SK-N-SH treated with all-trans-retinoic acid at 6 μM for 48 hours (cell line): ENCODE measurements around the gene CLEC16A.

ENCODE experiments used
- ARNTL ChIP-seq: fragments of 450-650 bp; formaldehyde crosslinking; IDR thresholded peaks from 2 replicates; pipeline ENCODE4 v1.5.0; 2020; ENCODE audit warnings: low read depth, mild to moderate bottlenecking, moderate library complexity, borderline replicate concordance
- BACH2 ChIP-seq: fragments of 250-450 bp; sonication (Bioruptor Pico); IDR thresholded peaks from 2 replicates; pipeline ENCODE4 v1.9.0; 2021; ENCODE audit warnings: mild to moderate bottlenecking, borderline replicate concordance
- CSDC2 ChIP-seq: fragments of 250-450 bp; sonication (Bioruptor Pico); IDR thresholded peaks from 2 replicates; pipeline ENCODE4 v1.5.0; 2020; ENCODE audit warnings: mild to moderate bottlenecking, moderate library complexity
- ISL1 ChIP-seq: fragments of 250-450 bp; sonication (Bioruptor Pico); IDR thresholded peaks from 2 replicates; pipeline ENCODE4 v2.1.2; 2022; ENCODE audit warnings: mild to moderate bottlenecking, moderate library complexity
- RARB ChIP-seq: fragments of 250-450 bp; sonication (Bioruptor Pico); IDR thresholded peaks from 2 replicates; pipeline ENCODE4 v1.8.0; 2021; ENCODE audit warnings: mild to moderate bottlenecking, moderate library complexity
- SNAI2 ChIP-seq: fragments of 250-450 bp; sonication (Bioruptor Pico); IDR thresholded peaks from 2 replicates; pipeline ENCODE4 v1.5.0; 2020; ENCODE audit warnings: mild to moderate bottlenecking, moderate library complexity
- TCF4 ChIP-seq: fragments of 250-450 bp; sonication (Bioruptor Pico); IDR thresholded peaks from 2 replicates; pipeline ENCODE4 v1.8.0; 2021; ENCODE audit warnings: mild to moderate bottlenecking, moderate library complexity, borderline replicate concordance
- ZFP3 ChIP-seq: fragments of 250-450 bp; sonication (Bioruptor Pico); IDR thresholded peaks from 2 replicates; pipeline ENCODE4 v1.5.0; 2020; ENCODE audit warnings: mild to moderate bottlenecking, moderate library complexity
- ZNF8 ChIP-seq: fragments of 450-650 bp; formaldehyde crosslinking; IDR thresholded peaks from 2 replicates; pipeline ENCODE4 v1.5.0; 2020; ENCODE audit warnings: mild to moderate bottlenecking, moderate library complexity
- TF ChIP-seq, protein P1 (sequence below): fragments of 250-450 bp; sonication (Bioruptor Pico); IDR thresholded peaks from 2 replicates; pipeline ENCODE4 v1.5.1; 2021; ENCODE audit warnings: mild to moderate bottlenecking, moderate library complexity
- TF ChIP-seq, protein P2 (sequence below): fragments of 250-450 bp; sonication (Bioruptor Pico); IDR thresholded peaks from 2 replicates; pipeline ENCODE4 v1.5.0; 2020; ENCODE audit warnings: mild to moderate bottlenecking, moderate library complexity
- TF ChIP-seq, protein P3 (sequence below): fragments of 250-450 bp; sonication (Bioruptor Pico); IDR thresholded peaks from 2 replicates; pipeline ENCODE4 v1.5.1; 2020; ENCODE audit warnings: low read depth, mild to moderate bottlenecking, moderate library complexity
- TF ChIP-seq, protein P4 (sequence below): fragments of 250-450 bp; sonication (Bioruptor Pico); IDR thresholded peaks from 2 replicates; pipeline ENCODE4 v1.8.0; 2020; ENCODE audit warnings: mild to moderate bottlenecking, moderate library complexity, borderline replicate concordance

DNA sequence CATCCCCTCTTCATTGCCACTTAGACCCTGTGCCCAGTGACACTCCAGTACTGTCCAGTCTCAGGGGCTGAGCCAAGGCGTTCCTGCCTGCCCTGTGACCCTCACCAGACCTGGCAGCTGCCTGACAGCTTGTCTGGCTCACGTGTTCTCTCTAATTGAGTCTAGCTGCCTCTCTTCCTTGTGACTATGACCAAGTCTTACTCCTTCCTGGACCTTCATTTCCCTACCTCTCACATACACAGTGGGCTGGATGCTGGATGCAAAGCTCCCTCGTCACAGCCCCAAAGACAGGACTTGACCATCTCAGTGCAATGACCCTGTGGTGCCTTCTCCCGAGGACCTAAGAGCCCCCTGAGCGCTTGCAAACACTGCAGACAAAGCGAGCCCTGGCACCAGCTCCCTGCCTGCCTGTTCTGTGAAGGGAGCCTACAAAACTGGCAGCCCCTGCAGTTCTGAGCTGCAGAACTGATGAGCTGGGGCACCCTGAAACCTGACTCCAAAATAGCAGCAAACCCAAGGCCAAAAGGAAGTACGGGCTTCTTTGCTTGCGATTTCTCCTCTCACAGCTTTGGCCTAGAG, 3.8 kb upstream of the CLEC16A start:
- TF ChIP-seq TCF4 (CRISPR knock-in tag) (no peak), ZNF8 (CRISPR knock-in tag) (no peak), ISL1 (CRISPR knock-in tag) (no peak), RARB (no peak), SNAI2 (no peak), ZFP3 (CRISPR knock-in tag) (no peak), ARNTL (CRISPR knock-in tag) (no peak), BACH2 (CRISPR knock-in tag) (no peak), CSDC2 (CRISPR knock-in tag) (no peak)
- TF ChIP-seq, protein P1, sequence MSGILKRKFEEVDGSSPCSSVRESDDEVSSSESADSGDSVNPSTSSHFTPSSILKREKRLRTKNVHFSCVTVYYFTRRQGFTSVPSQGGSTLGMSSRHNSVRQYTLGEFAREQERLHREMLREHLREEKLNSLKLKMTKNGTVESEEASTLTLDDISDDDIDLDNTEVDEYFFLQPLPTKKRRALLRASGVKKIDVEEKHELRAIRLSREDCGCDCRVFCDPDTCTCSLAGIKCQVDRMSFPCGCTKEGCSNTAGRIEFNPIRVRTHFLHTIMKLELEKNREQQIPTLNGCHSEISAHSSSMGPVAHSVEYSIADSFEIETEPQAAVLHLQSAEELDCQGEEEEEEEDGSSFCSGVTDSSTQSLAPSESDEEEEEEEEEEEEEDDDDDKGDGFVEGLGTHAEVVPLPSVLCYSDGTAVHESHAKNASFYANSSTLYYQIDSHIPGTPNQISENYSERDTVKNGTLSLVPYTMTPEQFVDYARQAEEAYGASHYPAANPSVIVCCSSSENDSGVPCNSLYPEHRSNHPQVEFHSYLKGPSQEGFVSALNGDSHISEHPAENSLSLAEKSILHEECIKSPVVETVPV = no peak
- TF ChIP-seq, protein P2, sequence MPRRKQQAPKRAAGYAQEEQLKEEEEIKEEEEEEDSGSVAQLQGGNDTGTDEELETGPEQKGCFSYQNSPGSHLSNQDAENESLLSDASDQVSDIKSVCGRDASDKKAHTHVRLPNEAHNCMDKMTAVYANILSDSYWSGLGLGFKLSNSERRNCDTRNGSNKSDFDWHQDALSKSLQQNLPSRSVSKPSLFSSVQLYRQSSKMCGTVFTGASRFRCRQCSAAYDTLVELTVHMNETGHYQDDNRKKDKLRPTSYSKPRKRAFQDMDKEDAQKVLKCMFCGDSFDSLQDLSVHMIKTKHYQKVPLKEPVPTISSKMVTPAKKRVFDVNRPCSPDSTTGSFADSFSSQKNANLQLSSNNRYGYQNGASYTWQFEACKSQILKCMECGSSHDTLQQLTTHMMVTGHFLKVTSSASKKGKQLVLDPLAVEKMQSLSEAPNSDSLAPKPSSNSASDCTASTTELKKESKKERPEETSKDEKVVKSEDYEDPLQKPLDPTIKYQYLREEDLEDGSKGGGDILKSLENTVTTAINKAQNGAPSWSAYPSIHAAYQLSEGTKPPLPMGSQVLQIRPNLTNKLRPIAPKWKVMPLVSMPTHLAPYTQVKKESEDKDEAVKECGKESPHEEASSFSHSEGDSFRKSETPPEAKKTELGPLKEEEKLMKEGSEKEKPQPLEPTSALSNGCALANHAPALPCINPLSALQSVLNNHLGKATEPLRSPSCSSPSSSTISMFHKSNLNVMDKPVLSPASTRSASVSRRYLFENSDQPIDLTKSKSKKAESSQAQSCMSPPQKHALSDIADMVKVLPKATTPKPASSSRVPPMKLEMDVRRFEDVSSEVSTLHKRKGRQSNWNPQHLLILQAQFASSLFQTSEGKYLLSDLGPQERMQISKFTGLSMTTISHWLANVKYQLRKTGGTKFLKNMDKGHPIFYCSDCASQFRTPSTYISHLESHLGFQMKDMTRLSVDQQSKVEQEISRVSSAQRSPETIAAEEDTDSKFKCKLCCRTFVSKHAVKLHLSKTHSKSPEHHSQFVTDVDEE = no peak
- TF ChIP-seq, protein P3, sequence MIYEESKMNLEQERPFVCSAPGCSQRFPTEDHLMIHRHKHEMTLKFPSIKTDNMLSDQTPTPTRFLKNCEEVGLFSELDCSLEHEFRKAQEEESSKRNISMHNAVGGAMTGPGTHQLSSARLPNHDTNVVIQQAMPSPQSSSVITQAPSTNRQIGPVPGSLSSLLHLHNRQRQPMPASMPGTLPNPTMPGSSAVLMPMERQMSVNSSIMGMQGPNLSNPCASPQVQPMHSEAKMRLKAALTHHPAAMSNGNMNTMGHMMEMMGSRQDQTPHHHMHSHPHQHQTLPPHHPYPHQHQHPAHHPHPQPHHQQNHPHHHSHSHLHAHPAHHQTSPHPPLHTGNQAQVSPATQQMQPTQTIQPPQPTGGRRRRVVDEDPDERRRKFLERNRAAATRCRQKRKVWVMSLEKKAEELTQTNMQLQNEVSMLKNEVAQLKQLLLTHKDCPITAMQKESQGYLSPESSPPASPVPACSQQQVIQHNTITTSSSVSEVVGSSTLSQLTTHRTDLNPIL (CRISPR knock-in tag) = no peak
- TF ChIP-seq, protein P4, sequence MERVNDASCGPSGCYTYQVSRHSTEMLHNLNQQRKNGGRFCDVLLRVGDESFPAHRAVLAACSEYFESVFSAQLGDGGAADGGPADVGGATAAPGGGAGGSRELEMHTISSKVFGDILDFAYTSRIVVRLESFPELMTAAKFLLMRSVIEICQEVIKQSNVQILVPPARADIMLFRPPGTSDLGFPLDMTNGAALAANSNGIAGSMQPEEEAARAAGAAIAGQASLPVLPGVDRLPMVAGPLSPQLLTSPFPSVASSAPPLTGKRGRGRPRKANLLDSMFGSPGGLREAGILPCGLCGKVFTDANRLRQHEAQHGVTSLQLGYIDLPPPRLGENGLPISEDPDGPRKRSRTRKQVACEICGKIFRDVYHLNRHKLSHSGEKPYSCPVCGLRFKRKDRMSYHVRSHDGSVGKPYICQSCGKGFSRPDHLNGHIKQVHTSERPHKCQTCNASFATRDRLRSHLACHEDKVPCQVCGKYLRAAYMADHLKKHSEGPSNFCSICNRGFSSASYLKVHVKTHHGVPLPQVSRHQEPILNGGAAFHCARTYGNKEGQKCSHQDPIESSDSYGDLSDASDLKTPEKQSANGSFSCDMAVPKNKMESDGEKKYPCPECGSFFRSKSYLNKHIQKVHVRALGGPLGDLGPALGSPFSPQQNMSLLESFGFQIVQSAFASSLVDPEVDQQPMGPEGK (CRISPR knock-in tag) = no peak
